ENCODE results near the gene MESP2. TPM values are rescaled to one million over a fixed set of nuclear protein-coding genes. Genes with fewer than 3 reads are reported as not detected.
A peak's percentile ranks its signal among the peaks of the same experiment; 100 is the strongest.

Gene MESP2
- polyA plus RNA-seq, 3 donors = 0.67 TPM; not detected in 2

DNA sequence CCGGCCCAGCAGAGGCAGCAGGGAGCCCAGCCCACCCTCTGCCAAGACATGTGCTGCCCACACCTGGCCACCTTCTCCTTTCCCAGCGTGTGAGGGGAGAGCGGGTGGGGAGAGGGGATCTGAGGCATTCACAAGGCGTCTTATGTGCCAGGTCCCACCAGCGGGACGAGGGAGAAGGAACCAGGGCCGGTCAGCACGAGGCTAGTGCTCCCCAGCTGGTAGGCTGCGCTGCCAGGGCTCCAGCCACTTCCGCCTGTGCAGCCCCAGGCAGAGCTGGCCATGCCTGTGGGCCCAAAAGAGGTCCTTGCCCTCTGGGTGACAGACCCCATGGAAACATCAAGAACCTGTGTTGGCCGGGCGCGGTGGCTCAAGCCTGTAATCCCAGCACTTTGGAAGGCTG, 31.0 kb upstream of the MESP2 start:
- H3K4me3 ChIP-seq (replicated peaks in 1 of 3; ENCODE audit: low read depth in 2 of 3, low read length in 3 of 3) = no peak overlapping the region
- no peak for DNase-seq
- H3K9me3 ChIP-seq (replicated peaks in 1 of 2; ENCODE audit: control insufficient read depth in 1 of 2, insufficient read depth in 1 of 2, low read length in 2 of 2) = no peaks in the 10 kb centered on the region
- peaks cover 8 to 15% (median 13%) of the 10 kb centered on the region in 3 donors for H3K27me3 Mint-ChIP-seq (ENCODE audit: low read depth in 3 of 3)
- peaks cover 0 to 10% of the 10 kb centered on the region in 2 donors for H3K27me3 ChIP-seq (ENCODE audit: control insufficient read depth in 2 of 2, insufficient read depth in 2 of 2, low read length in 2 of 2)
- intact Hi-C loops (cut with micrococcal nuclease) = no loop called here
- H3K9me3 Mint-ChIP-seq = no peaks in the 10 kb centered on the region
- no peaks in the 10 kb centered on the region for H3K36me3 ChIP-seq (replicated peaks in 1 of 2; ENCODE audit: control insufficient read depth in 1 of 2, insufficient read depth in 2 of 2, low read length in 2 of 2)
- peaks cover 5 to 7% of the 10 kb centered on the region in 2 donors for H3K4me1 ChIP-seq (ENCODE audit: control insufficient read depth in 1 of 2, insufficient read depth in 2 of 2, low read length in 2 of 2)
- no peak overlapping the region for H2AFZ ChIP-seq (ENCODE audit: insufficient read depth, low read depth, low read length, poor library complexity, severe bottlenecking)
- no peak overlapping the region for H3K9ac ChIP-seq (ENCODE audit: insufficient read depth, low read length, poor library complexity, severe bottlenecking)
- no peak overlapping the region for H3K4me3 Mint-ChIP-seq
- no peak overlapping the region for H3K4me2 ChIP-seq (replicated peaks; ENCODE audit: extremely low read depth, low read length, poor library complexity, severe bottlenecking)
- H3K79me2 ChIP-seq (ENCODE audit: insufficient read depth, low read length) = no peaks in the 10 kb centered on the region
- peaks cover 7% of the 10 kb centered on the region for H3K4me1 Mint-ChIP-seq
- H3K27ac ChIP-seq (ENCODE audit: low read depth in 1 of 2, low read length in 2 of 2) = no peak overlapping the region
- H4K20me1 ChIP-seq (ENCODE audit: insufficient read depth, low read length) = no peaks in the 10 kb centered on the region
- peak overlapping the region in 1 of 7 donors; percentile 66 for H3K27ac Mint-ChIP-seq
- TF ChIP-seq, protein P1, sequence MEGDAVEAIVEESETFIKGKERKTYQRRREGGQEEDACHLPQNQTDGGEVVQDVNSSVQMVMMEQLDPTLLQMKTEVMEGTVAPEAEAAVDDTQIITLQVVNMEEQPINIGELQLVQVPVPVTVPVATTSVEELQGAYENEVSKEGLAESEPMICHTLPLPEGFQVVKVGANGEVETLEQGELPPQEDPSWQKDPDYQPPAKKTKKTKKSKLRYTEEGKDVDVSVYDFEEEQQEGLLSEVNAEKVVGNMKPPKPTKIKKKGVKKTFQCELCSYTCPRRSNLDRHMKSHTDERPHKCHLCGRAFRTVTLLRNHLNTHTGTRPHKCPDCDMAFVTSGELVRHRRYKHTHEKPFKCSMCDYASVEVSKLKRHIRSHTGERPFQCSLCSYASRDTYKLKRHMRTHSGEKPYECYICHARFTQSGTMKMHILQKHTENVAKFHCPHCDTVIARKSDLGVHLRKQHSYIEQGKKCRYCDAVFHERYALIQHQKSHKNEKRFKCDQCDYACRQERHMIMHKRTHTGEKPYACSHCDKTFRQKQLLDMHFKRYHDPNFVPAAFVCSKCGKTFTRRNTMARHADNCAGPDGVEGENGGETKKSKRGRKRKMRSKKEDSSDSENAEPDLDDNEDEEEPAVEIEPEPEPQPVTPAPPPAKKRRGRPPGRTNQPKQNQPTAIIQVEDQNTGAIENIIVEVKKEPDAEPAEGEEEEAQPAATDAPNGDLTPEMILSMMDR (IDR thresholded peaks at IDR 0.05) = no peak
- H3K36me3 Mint-ChIP-seq = peaks cover 0 to 3% of the 10 kb centered on the region in 2 donors
- WGBS (ENCODE audit: insufficient coverage) = 95% methylated on average over 10 of the region's 13 CpGs

DNA sequence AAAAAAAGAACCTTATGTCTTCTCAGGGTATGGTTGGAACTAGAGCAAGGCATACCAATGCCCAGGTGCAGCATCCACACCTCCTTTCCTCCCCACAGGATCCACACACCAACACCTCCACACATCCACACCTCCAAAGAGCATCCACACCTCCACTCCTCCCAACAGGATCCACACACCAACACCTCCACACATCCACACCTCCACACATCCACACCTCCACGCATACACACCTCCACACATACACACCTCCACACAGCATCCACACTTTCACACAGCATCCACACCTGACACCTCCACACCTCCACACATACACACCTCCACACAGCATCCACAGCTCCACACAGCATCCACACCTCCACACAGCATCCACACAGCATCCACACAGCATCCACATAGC, 30.4 kb upstream of the MESP2 start:
- Histone ChIP-seq H3K4me1 (ENCODE audit: control insufficient read depth in 1 of 2, insufficient read depth in 2 of 2, low read length in 2 of 2) (peaks cover 7 to 13% of the 10 kb centered on the region in 2 donors), H3K36me3 (replicated peaks in 1 of 2; ENCODE audit: control insufficient read depth in 1 of 2, insufficient read depth in 2 of 2, low read length in 2 of 2) (no peaks in the 10 kb centered on the region), H3K9me3 (replicated peaks in 1 of 2; ENCODE audit: control insufficient read depth in 1 of 2, insufficient read depth in 1 of 2, low read length in 2 of 2) (no peaks in the 10 kb centered on the region), H4K20me1 (ENCODE audit: insufficient read depth, low read length) (no peaks in the 10 kb centered on the region), H3K4me3 (replicated peaks in 1 of 3; ENCODE audit: low read depth in 2 of 3, low read length in 3 of 3) (no peak overlapping the region), H3K79me2 (ENCODE audit: insufficient read depth, low read length) (no peaks in the 10 kb centered on the region), H3K27ac (ENCODE audit: low read depth in 1 of 2, low read length in 2 of 2) (no peak overlapping the region), H3K4me2 (replicated peaks; ENCODE audit: extremely low read depth, low read length, poor library complexity, severe bottlenecking) (no peak overlapping the region), H3K9ac (ENCODE audit: insufficient read depth, low read length, poor library complexity, severe bottlenecking) (no peak overlapping the region), H3K27me3 (ENCODE audit: control insufficient read depth in 2 of 2, insufficient read depth in 2 of 2, low read length in 2 of 2) (peaks cover 0 to 12% of the 10 kb centered on the region in 2 donors), H2AFZ (ENCODE audit: insufficient read depth, low read depth, low read length, poor library complexity, severe bottlenecking) (no peak overlapping the region)
- H3K36me3 Mint-ChIP-seq = peaks cover 0 to 3% of the 10 kb centered on the region in 2 donors
- TF ChIP-seq, protein P1 (IDR thresholded peaks at IDR 0.05) = no peak
- H3K27ac Mint-ChIP-seq = no peak overlapping the region
- H3K4me1 Mint-ChIP-seq = peaks cover 6% of the 10 kb centered on the region
- H3K27me3 Mint-ChIP-seq (ENCODE audit: low read depth in 3 of 3) = peaks cover 8 to 15% (median 14%) of the 10 kb centered on the region in 3 donors
- no peak for DNase-seq
- no peak overlapping the region for H3K4me3 Mint-ChIP-seq
- intact Hi-C loops (cut with micrococcal nuclease) = no loop called here
- H3K9me3 Mint-ChIP-seq = no peaks in the 10 kb centered on the region
- WGBS (ENCODE audit: insufficient coverage) = 100% methylated on average over 1 of the region's 1 CpG
